Right lobe of liver (tissue), 6 donors: ENCODE measurements around the gene FOXP1. TPM values are rescaled to one million over a fixed set of nuclear protein-coding genes. Genes with fewer than 3 reads are reported as not detected.

ENCODE experiments used
- ATAC-seq, 4 donors: fragments of 200-7000 bp; cut with Tn5 transposase; one replicate each; pipeline ENCODE4 v1.9.1; 2020; ENCODE audit warnings: mild to moderate bottlenecking in 4 of 4, moderate library complexity in 4 of 4
- DNase-seq, 3 donors: peaks; one replicate each; pipeline ENCODE4 v3.0.0-alpha.2; 2020
- H3K27ac ChIP-seq, 3 donors: fragments of 200-600 bp; one replicate each; pipeline ENCODE4 v1.8.0; 2022
- H3K27me3 ChIP-seq, 2 donors: fragments of 200-600 bp; one replicate each; pipeline ENCODE4 v1.8.0; 2022
- H3K36me3 ChIP-seq, 4 donors: fragments of 200-600 bp; sonication (generic) in 1 of 4; one replicate each; pipeline versions ENCODE4 v1.5.1 to v1.8.0; 2017 to 2022; ENCODE audit warnings: control low read depth in 1 of 4
- H3K4me1 ChIP-seq, 4 donors: fragments of 200-600 bp; sonication (generic) in 1 of 4; one replicate each; pipeline versions ENCODE4 v1.5.1 to v1.8.0; 2017 to 2022; ENCODE audit warnings: control low read depth in 1 of 4
- H3K4me3 ChIP-seq, 3 donors: fragments of 200-600 bp; one replicate each; pipeline ENCODE4 v1.8.0; 2022
- H3K9me3 ChIP-seq, 4 donors: fragments of 200-600 bp; sonication (generic) in 1 of 4; one replicate each; pipeline versions ENCODE4 v1.5.1 to v1.8.0; 2017 to 2022; ENCODE audit warnings: control low read depth in 1 of 4
- CTCF ChIP-seq, 4 donors: fragments of 200-600 bp in 3 of 4; fragments of 450-650 bp in 1 of 4; IDR thresholded peaks; one replicate each; pipeline versions ENCODE4 v1.5.1 to v1.8.0; 2016 to 2022; ENCODE audit warnings: antibody characterized with exemption in 4 of 4, mild to moderate bottlenecking in 2 of 4
- POLR2A ChIP-seq: fragments of 450-650 bp; IDR thresholded peaks from one replicate; pipeline ENCODE4 v1.6.1; 2017; ENCODE audit warnings: antibody characterized with exemption, mild to moderate bottlenecking
- WGBS: methylation state at CpG from one replicate; pipeline ENCODE4 v1.1.6; 2018; ENCODE audit warnings: low coverage, low lambda C conversion rate; ENCODE audit not compliant: insufficient coverage; ENCODE audit errors: missing lambda C conversion rate; 5-methylcytosine and 5-hydroxymethylcytosine counted together
- intact Hi-C, 2 donors: fragments of 100-400 bp; cut with DNase I; formaldehyde crosslinking; loops; one replicate each; pipeline versions ENCODE4 v1.11.2 to v1.14.1; 2022
- total RNA-seq, 6 experiments: library from RNA; depleted of rRNA in 2 of 6; stranded (reverse); fragments of >200 nt in 2 of 6; fragmentation: NEBNext Ultra II Directional in 3 of 6; extraction: Animal tissue kit (Norgen Biotek cat#: 25700) in 3 of 6; gene quantifications; one replicate each; pipeline versions ENCODE4 v1.1.0 to v1.2.4, GENCODE V29; 2016 to 2023
- donor health status: DM: no; HTN: yes; CAD: no.
- donor health status: DM: no; HTN: no; CAD: no.
- donor health status: DM: no; HTN: no; CAD: no.
- donor health status: DM: no; HTN: yes; CAD: no.
- donor health status: DM: no; HTN: yes; CAD: no.

Gene FOXP1
- total RNA-seq, 6 experiments from 2014 or later = 26.7 to 47.7 (median 35.2) TPM

GRCh38 chr3:71265365-71265915, 318.1 kb downstream of the FOXP1 start:
- no peak for TF ChIP-seq POLR2A
- no peak for TF ChIP-seq CTCF (IDR thresholded peaks at IDR 0.05)
- intact Hi-C loops = no loop called here
- no peaks in the 10 kb centered on the region for H3K36me3 ChIP-seq
- ATAC-seq (no peak), DNase-seq (no peak)
- no peak overlapping the region for H3K4me3 ChIP-seq
- no peaks in the 10 kb centered on the region for H3K27me3 ChIP-seq
- H3K9me3 ChIP-seq = no peaks in the 10 kb centered on the region
- H3K4me1 ChIP-seq = peaks cover 0 to 13% (median 0%) of the 10 kb centered on the region in 4 donors
- WGBS = 84% methylated on average over 4 of the region's 9 CpGs
- no peak overlapping the region for H3K27ac ChIP-seq

GRCh38 chr3:71264840-71265239, 318.7 kb downstream of the FOXP1 start:
- TF ChIP-seq CTCF (IDR thresholded peaks at IDR 0.05) (no peak), POLR2A (no peak)
- no peak for DNase-seq
- 35% methylated on average over 2 of the region's 2 CpGs for WGBS
- Histone ChIP-seq H3K4me3 (no peak overlapping the region), H3K4me1 (peaks cover 0 to 13% (median 0%) of the 10 kb centered on the region in 4 donors), H3K36me3 (no peaks in the 10 kb centered on the region), H3K9me3 (no peaks in the 10 kb centered on the region), H3K27ac (no peak overlapping the region), H3K27me3 (no peaks in the 10 kb centered on the region)
- ATAC-seq = peak; percentile 38 to 77 (median 56)
- intact Hi-C loops = no loop called here

GRCh38 chr3:71262364-71263265, 320.9 kb downstream of the FOXP1 start:
- H3K4me1 ChIP-seq = peaks cover 0 to 13% (median 0%) of the 10 kb centered on the region in 4 donors
- peak overlapping the region; percentile 37 to 73 (median 58) for H3K27ac ChIP-seq
- intact Hi-C loops = no loop called here
- 25% methylated on average over 8 of the region's 8 CpGs for WGBS
- no peak for TF ChIP-seq POLR2A
- TF ChIP-seq CTCF (IDR thresholded peaks at IDR 0.05) = no peak
- peak overlapping the region in 1 of 3 donors; percentile 31 for H3K4me3 ChIP-seq
- ATAC-seq (peak; percentile 73 to 81 (median 78)), DNase-seq (no peak)
- no peaks in the 10 kb centered on the region for H3K36me3 ChIP-seq
- H3K27me3 ChIP-seq = no peaks in the 10 kb centered on the region
- H3K9me3 ChIP-seq = no peaks in the 10 kb centered on the region

DNA sequence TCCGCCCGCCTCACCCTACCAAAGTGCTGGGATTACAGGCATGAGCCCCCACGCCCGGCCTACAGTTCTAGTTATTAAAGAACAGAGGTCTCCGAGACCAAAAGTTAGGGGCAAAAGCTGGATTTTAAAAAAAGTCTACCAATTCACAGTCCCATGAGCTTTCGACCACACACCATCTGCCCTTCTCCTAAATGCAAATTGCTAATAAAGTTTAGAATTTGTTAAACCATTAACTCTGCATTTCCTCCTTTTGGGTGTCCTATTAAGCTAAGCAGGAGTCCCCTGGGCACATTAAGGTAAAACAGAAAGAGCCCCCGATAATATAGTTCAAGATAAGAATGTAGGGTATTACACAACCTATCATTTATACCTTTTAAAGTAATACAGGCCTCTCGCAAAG, 322.7 kb downstream of the FOXP1 start:
- Histone ChIP-seq H3K4me1 (peaks cover 0 to 13% (median 0%) of the 10 kb centered on the region in 4 donors), H3K27ac (no peak overlapping the region), H3K36me3 (no peaks in the 10 kb centered on the region), H3K4me3 (no peak overlapping the region), H3K27me3 (no peaks in the 10 kb centered on the region), H3K9me3 (no peaks in the 10 kb centered on the region)
- no peak for TF ChIP-seq CTCF (IDR thresholded peaks at IDR 0.05)
- intact Hi-C loops = no loop called here
- ATAC-seq (no peak), DNase-seq (no peak)
- 88% methylated on average over 7 of the region's 8 CpGs for WGBS
